ENCODE results near the gene PDIA2. TPM values are rescaled to one million over a fixed set of nuclear protein-coding genes. Genes with fewer than 3 reads are reported as not detected.

PDIA2 gene
- total RNA-seq, 1 experiment from 2014 or later = not detected

GRCh38 chr16:289395-289997 lies 6.5 kb downstream of the PDIA2 start:
- in situ Hi-C loops (cut with HindIII; ENCODE audit: low sequenced_read_pairs) = no loop called here
- DNase-seq (ENCODE audit: low spot score) = no peak

GRCh38 chr16:290015-290680 lies 7.2 kb downstream of the PDIA2 start:
- in situ Hi-C loops (cut with HindIII; ENCODE audit: low sequenced_read_pairs) = no loop called here
- DNase-seq (ENCODE audit: low spot score) = no peak

GRCh38 chr16:290681-291405 lies 7.9 kb downstream of the PDIA2 start:
- DNase-seq (ENCODE audit: low spot score) = no peak
- in situ Hi-C loops (cut with HindIII; ENCODE audit: low sequenced_read_pairs) = no loop called here

- in situ Hi-C loops (cut with HindIII; ENCODE audit: low sequenced_read_pairs) = no loop called here
- DNase-seq (ENCODE audit: low spot score) = no peak
Measured at GRCh38 chr16:291539-291938, 8.6 kb downstream of the PDIA2 start.

GRCh38 chr16:293043-293775 lies 10.2 kb downstream of the PDIA2 start:
- in situ Hi-C loops (cut with HindIII; ENCODE audit: low sequenced_read_pairs) = no loop called here

GRCh38 chr16:296276-296675 lies 13.3 kb downstream of the PDIA2 start:
- DNase-seq (ENCODE audit: low spot score) = no peak
- in situ Hi-C loops (cut with HindIII; ENCODE audit: low sequenced_read_pairs) = no loop called here

More at GRCh38 chr16:293043-293775, 10.2 kb downstream of the PDIA2 start:
- no peak for DNase-seq (ENCODE audit: low spot score)

GRCh38 chr16:296806-297510 lies 14.0 kb downstream of the PDIA2 start:
- DNase-seq (ENCODE audit: low spot score) = no peak
- in situ Hi-C loops (cut with HindIII; ENCODE audit: low sequenced_read_pairs) = no loop called here

- DNase-seq (ENCODE audit: low spot score) = no peak
- in situ Hi-C loops (cut with HindIII; ENCODE audit: low sequenced_read_pairs) = no loop called here
Measured at GRCh38 chr16:297832-298231, 14.9 kb downstream of the PDIA2 start.

GRCh38 chr16:301235-301634 lies 18.3 kb downstream of the PDIA2 start:
- in situ Hi-C loops (cut with HindIII; ENCODE audit: low sequenced_read_pairs) = no loop called here

GRCh38 chr16:301950-302349 lies 19.0 kb downstream of the PDIA2 start:
- in situ Hi-C loops (cut with HindIII; ENCODE audit: low sequenced_read_pairs) = no loop called here
- no peak for DNase-seq (ENCODE audit: low spot score)

More at GRCh38 chr16:301235-301634, 18.3 kb downstream of the PDIA2 start:
- no peak for DNase-seq (ENCODE audit: low spot score)

GRCh38 chr16:303760-304505 lies 21.0 kb downstream of the PDIA2 start:
- in situ Hi-C loops (cut with HindIII; ENCODE audit: low sequenced_read_pairs) = no loop called here
- no peak for DNase-seq (ENCODE audit: low spot score)

GRCh38 chr16:305916-306626 lies 23.1 kb downstream of the PDIA2 start:
- no peak for DNase-seq (ENCODE audit: low spot score)
- in situ Hi-C loops (cut with HindIII; ENCODE audit: low sequenced_read_pairs) = no loop called here

- in situ Hi-C loops (cut with HindIII; ENCODE audit: low sequenced_read_pairs) = no loop called here
Measured at GRCh38 chr16:306911-307370, 24.0 kb downstream of the PDIA2 start.

GRCh38 chr16:307691-308312 lies 24.8 kb downstream of the PDIA2 start:
- DNase-seq (ENCODE audit: low spot score) = no peak
- in situ Hi-C loops (cut with HindIII; ENCODE audit: low sequenced_read_pairs) = no loop called here

More at GRCh38 chr16:306911-307370, 24.0 kb downstream of the PDIA2 start:
- peak; percentile 65 for DNase-seq (ENCODE audit: low spot score)

GRCh38 chr16:309476-309875 lies 26.5 kb downstream of the PDIA2 start:
- in situ Hi-C loops (cut with HindIII; ENCODE audit: low sequenced_read_pairs) = no loop called here
- DNase-seq (ENCODE audit: low spot score) = no peak

GRCh38 chr16:311725-312124 lies 28.8 kb downstream of the PDIA2 start:
- DNase-seq (ENCODE audit: low spot score) = no peak
- in situ Hi-C loops (cut with HindIII; ENCODE audit: low sequenced_read_pairs) = no loop called here

- in situ Hi-C loops (cut with HindIII; ENCODE audit: low sequenced_read_pairs) = no loop called here
- DNase-seq (ENCODE audit: low spot score) = peak; percentile 80
Measured at GRCh38 chr16:314351-314750, 31.4 kb downstream of the PDIA2 start.

Measured in G401 (cell line).